HG03064 (cell line): ENCODE data around the gene AGO4.

Experiments used
- ATAC-seq: cut with Tn5 transposase; IDR thresholded peaks from one replicate; pipeline ENCODE4 v1.9.1; 2021; ENCODE audit warnings: low read depth; ENCODE audit not compliant: unreplicated experiment

Gene AGO4

DNA sequence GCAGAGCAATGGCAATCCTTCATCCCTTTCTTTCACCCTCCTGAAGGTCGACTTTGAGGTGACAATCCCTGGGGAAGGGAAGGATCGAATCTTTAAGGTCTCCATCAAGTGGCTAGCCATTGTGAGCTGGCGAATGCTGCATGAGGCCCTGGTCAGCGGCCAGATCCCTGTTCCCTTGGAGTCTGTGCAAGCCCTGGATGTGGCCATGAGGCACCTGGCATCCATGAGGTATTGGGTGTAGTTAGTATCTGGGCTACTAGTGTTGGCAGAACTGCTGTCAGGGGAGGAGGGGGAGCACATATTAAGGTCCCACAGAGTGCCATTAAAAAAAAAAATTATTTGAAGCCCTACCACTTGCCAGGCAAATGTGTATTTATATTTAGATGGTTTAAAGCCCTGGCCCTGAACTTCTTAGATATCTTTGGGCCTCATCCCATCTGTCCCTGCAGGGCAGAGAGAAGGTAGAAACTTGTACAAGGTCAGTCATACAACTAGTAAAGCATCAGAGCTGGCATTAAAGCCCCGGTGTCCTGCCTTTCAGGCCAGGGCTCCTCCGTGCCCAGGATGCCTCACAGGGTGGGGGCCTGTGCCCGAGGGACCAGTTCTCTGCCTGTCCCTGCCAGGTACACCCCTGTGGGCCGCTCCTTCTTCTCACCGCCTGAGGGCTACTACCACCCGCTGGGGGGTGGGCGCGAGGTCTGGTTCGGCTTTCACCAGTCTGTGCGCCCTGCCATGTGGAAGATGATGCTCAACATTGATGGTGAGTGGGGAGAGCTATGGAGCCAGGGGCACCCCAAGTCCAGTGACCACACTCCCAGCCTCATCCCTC, 85.4 kb downstream of the AGO4 start:
- no peak for ATAC-seq

DNA sequence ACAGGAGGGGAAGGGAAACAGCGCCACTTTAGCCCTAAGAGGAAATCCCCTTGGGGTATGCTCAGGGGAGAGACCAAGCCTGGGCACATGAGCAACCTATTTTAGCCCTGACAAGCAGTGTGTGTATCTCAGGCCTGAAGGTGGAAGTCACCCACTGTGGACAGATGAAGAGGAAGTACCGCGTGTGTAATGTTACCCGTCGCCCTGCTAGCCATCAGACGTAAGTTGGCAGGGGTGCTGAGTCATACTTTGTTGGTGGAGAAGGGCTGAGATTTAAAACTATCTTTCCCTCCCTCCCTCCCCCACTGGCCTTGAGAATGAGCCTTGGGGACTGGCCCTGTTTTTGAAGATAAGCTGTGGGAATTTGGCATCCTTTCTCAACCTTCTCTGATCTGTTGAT, 86.4 kb downstream of the AGO4 start:
- no peak for ATAC-seq

DNA sequence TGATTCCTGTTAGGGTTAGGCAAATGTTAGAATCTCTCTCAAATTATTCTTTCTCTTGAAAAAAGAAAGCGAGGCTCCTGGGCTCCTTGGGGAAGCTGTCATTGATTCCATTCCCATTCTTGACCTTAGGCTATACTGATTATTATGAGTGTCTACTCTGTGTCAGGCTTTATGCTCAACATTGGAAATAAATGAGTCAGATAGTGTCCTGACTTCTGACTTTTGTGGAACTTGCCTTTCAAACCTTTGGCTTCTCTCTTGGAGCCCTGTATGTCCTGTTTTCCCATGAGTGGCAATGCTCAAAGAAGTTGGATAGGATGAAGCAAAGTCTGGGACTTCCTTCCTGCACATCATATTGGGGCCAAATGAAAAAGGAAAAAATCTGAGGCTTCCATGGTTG, 86.8 kb downstream of the AGO4 start:
- no peak for ATAC-seq

DNA sequence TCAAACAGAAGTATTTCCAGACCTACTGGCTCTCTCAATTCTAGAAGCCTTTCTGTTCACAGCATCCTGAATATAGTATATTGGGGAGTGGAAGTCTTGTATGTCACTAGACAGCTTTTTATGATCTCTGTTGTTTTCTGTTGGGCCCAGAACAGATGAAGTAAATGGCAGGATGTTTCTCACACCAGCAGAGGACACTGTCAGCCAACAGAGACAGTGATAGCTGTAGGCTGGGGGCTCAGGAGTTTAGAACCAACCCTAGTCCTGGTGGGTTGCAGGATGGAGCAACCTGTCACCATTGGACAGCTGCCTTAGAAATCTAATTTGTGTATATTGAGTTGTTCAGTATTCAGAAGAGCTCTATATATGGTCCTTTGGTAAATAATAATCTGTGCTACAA, 92.1 kb downstream of the AGO4 start:
- ATAC-seq = no peak

DNA sequence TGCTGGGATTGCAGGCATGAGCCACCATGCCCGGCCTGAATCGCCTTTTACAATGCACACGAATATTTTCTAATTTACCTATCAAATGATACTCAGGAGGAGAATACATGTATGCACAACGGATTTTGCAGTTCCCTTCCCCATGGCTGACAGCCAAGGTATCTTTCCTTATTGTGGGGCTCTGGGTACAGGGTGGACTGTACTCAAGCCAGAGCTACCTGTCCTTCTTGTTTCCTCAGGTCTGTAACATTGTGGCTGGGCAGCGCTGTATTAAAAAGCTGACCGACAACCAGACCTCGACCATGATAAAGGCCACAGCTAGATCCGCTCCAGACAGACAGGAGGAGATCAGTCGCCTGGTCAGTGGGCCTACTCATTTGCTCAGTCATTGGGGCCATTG, 93.4 kb downstream of the AGO4 start:
- ATAC-seq = no peak

DNA sequence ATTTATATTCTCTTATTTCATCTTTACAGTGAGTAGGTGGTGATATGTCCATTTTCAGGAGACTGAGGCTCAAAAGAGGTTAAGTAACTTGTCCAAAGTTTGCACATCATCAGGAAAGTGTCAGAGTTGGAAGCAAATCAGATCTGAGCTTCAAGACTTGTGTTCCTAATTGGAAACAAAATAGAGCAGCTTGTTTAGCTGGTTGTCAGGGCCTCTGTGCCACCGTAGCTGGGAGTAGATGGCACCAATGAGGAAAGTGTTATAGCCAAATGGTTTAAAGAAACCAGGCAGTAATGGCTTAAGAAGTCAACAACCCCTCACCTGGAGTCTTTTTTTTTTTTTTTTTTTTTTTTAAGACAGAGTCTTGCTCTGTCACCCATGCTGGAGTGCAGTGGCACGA, 94.9 kb downstream of the AGO4 start:
- no peak for ATAC-seq
